ENCODE data around the gene IL6ST.

DNA sequence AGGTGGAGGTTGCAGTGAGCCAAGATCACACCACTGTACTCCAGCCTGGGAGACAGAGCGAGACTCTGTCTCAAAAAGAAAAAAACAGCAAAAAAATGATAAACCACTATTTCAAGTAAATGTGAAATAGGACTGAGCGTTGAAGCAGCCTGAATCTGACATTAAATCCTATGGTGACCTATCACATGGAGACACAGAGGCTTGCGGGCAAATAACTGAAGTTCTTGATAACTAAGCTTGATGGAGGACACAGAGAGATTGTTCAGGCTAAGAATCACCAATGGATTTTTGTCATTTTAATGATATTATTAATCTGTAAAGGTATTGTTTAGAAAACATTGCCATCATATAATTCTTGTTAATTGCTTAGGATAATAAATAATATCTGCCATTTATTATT is 15.7 kb upstream of the IL6ST start:
- TF ChIP-seq CTCF (IDR thresholded peaks at IDR 0.05; ENCODE audit: borderline replicate concordance, extremely low read depth, low read length, poor library complexity, severe bottlenecking), result no peak
- no peak for TF ChIP-seq EZH2 (IDR thresholded peaks at IDR 0.05; ENCODE audit: borderline replicate concordance, low read depth, low read length, severe bottlenecking)
